HEK293 (cell line): ENCODE measurements around the gene CDC42EP5.

Experiments used
- SALL2 ChIP-seq: fragments of 450-650 bp; formaldehyde crosslinking; IDR thresholded peaks from 2 replicates; pipeline ENCODE4 v1.5.0; 2017; ENCODE audit warnings: missing biosample characterization, mild to moderate bottlenecking, missing genetic modification characterization, borderline replicate concordance
- ZNF274 ChIP-seq, 2 experiments: fragments of 200-500 bp in 1 of 2; fragments of 450-650 bp in 1 of 2; sonication (Bioruptor generic) in 1 of 2; formaldehyde crosslinking in 1 of 2; IDR thresholded peaks; 2 replicates each; pipeline versions ENCODE4 v1.5.1 to v1.6.1; 2014 to 2016; ENCODE audit warnings: borderline replicate concordance in 1 of 2, inconsistent platforms in 1 of 2, low read length in 1 of 2, missing biosample characterization in 1 of 2, missing genetic modification characterization in 1 of 2
- ZNF311 ChIP-seq: fragments of 450-650 bp; formaldehyde crosslinking; IDR thresholded peaks from 2 replicates; pipeline ENCODE4 v1.5.1; 2017; ENCODE audit warnings: missing biosample characterization, missing genetic modification characterization, borderline replicate concordance
- ZNF658 ChIP-seq: fragments of 450-650 bp; formaldehyde crosslinking; IDR thresholded peaks from 2 replicates; pipeline ENCODE4; 2016; ENCODE audit warnings: missing biosample characterization, missing genetic modification characterization
- ZNF76 ChIP-seq: fragments of 450-650 bp; formaldehyde crosslinking; IDR thresholded peaks from 2 replicates; pipeline ENCODE4; 2016; ENCODE audit warnings: low read depth, missing biosample characterization, missing genetic modification characterization, borderline replicate concordance
- TF ChIP-seq, protein P1 (sequence below): fragments of 450-650 bp; formaldehyde crosslinking; IDR thresholded peaks from 2 replicates; pipeline ENCODE4 v1.5.1; 2016; ENCODE audit warnings: missing biosample characterization, missing genetic modification characterization
- TF ChIP-seq, protein P2 (sequence below): fragments of 450-650 bp; formaldehyde crosslinking; IDR thresholded peaks from 2 replicates; pipeline ENCODE4 v1.5.1; 2017; ENCODE audit warnings: missing biosample characterization, missing genetic modification characterization

DNA sequence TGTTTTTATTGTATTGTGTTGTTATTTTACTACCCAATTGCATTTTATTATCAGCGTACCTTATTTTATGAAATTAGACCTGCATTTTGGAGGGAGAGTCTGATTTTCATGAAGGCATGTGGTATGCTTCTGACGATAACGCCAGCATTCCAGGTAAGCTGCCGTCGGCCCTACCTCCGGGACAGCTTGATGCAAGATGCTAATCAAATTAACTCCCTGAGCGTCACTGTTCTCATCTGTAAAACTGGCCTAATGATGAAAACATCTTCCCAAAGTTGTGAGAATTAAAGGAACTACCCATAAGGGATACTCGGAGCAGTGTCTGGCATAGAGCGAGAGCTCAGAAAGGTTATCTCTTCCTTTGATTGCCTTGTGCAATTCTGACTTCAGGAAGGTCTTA is 16.7 kb upstream of the CDC42EP5 start:
- TF ChIP-seq, protein P1, sequence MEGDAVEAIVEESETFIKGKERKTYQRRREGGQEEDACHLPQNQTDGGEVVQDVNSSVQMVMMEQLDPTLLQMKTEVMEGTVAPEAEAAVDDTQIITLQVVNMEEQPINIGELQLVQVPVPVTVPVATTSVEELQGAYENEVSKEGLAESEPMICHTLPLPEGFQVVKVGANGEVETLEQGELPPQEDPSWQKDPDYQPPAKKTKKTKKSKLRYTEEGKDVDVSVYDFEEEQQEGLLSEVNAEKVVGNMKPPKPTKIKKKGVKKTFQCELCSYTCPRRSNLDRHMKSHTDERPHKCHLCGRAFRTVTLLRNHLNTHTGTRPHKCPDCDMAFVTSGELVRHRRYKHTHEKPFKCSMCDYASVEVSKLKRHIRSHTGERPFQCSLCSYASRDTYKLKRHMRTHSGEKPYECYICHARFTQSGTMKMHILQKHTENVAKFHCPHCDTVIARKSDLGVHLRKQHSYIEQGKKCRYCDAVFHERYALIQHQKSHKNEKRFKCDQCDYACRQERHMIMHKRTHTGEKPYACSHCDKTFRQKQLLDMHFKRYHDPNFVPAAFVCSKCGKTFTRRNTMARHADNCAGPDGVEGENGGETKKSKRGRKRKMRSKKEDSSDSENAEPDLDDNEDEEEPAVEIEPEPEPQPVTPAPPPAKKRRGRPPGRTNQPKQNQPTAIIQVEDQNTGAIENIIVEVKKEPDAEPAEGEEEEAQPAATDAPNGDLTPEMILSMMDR (tag by site-specific recombination) = no peak
- TF ChIP-seq ZNF76 (tag by site-specific recombination) = no peak
- TF ChIP-seq, protein P2, sequence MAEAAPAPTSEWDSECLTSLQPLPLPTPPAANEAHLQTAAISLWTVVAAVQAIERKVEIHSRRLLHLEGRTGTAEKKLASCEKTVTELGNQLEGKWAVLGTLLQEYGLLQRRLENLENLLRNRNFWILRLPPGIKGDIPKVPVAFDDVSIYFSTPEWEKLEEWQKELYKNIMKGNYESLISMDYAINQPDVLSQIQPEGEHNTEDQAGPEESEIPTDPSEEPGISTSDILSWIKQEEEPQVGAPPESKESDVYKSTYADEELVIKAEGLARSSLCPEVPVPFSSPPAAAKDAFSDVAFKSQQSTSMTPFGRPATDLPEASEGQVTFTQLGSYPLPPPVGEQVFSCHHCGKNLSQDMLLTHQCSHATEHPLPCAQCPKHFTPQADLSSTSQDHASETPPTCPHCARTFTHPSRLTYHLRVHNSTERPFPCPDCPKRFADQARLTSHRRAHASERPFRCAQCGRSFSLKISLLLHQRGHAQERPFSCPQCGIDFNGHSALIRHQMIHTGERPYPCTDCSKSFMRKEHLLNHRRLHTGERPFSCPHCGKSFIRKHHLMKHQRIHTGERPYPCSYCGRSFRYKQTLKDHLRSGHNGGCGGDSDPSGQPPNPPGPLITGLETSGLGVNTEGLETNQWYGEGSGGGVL (tag by site-specific recombination) = no peak
- no peak for TF ChIP-seq ZNF658 (tag by site-specific recombination)
- TF ChIP-seq ZNF311 (tag by site-specific recombination) = no peak
- no peak for TF ChIP-seq SALL2 (tag by site-specific recombination)
- no peak for TF ChIP-seq ZNF274 (IDR thresholded peaks at IDR 0.05; ENCODE audit: low read length)
- no peak for TF ChIP-seq ZNF274 (tag by site-specific recombination; IDR thresholded peaks at IDR 0.05; ENCODE audit: borderline replicate concordance)
